ENCODE data around the gene DENND1B.

Gene DENND1B

DNA sequence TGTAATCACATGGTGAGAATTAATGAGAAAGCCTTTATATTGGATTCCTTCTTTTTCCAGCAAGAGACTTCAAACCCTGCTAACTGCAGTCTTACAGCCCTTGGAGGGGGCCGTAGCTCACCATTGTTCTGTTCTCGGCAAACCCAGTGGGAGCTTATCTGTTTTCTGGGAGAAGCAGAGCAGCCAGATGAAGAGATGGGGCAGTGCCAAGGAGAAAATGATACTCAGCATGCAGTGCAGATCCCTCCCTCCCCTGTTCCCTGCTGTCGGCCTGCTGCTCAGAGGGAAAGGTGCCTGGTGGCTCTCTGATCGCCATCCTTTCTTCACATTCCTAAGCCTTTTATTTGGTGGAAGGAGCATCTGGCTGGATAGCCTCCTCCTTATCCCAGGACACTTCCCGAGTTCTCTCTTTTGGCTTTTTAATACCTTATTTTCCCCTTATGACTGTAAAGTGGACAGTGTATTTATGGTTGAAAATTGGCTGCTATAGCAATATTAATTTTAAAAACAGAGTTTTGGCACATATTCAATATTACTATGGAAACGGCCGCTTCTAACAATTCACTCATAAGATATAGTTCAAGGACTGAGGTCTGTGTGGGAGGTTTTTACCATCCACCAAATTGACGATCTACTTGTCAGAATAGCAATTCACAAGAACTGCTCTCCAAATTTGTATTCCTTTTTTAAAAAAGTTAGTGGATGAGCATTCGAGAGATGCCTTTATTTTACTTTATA lies 303.9 kb downstream of the DENND1B start:
- DNase-seq (ENCODE audit: low read depth in 1 of 2, low spot score in 1 of 2) = no peak

DNA sequence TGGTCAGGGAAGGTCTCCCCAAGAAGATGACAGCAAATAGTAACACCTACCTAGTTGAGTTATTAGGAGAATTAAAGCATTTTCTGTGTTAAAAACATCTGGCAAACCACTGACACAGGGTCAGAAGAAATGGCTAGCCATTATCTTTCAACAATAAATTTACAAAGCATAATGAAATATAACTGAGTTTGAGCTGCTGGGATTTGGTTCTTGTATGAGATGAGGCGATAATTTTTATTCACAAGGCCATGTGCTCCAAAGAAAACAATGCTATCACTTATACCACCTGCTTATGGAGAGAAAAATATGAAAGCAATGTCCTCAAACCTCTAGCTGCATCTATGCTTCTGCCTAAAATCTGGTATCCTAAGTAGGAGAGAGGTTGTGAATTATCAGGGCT lies 304.9 kb downstream of the DENND1B start:
- no peak for DNase-seq (ENCODE audit: low read depth in 1 of 2, low spot score in 1 of 2)

DNA sequence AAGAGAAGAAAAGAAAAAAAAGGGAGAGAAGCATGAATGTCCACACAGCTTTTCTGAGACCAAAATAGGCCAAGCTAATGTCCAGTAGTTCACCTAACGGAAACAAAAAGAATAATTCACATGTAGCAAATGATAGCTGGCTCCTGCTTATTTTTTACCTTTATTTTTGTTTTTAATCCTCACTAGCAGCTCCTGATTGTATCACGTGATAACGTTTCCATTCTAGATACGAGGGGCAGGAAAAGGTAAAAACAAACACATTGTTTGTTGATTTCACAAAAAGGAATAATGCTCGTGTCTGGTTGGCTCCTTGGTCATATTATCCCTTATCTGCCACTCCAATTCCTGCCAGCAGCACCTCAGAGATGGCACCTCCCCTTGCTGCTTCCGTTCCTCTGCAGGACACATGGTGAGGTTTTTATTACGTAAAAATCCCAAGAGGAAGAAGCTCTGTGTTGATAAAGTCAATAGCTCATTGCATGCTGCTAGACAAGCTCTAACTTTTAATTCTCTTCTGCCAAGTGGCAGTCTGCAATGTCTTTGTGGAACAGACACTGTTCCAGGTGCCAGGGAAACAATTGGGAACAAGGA lies 305.6 kb downstream of the DENND1B start:
- no peak for DNase-seq (ENCODE audit: low read depth in 1 of 2, low spot score in 1 of 2)

DNA sequence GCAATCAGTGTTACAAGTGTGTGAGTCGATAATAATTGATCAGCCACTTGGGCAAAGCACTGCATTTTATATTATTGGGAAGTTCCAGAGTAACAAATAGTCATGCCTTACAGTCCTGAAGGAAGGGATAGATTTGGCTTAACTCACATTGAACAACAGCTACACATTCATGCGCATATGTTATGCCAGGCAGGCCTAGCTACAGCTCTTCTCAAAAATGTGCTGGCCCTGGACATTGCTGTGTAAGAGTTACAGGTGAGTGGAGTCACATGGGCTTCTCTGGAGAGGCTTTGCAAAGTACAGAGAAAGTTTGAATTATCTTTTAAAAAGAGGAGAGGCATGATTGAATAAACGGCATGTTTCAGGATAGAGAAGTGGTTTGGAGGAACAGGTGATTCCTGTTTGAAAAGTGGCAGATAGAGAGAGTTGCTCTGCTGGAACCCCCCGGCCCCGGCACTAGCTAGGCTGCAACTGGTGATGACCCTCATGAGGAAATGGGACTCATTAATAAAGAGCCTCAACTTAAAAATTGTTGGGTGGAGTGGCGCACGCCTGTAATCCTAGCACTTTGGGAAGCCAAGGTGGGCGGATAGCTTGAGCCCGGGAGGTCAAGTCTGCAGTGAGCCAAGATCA lies 306.6 kb downstream of the DENND1B start:
- DNase-seq (ENCODE audit: low read depth in 1 of 2, low spot score in 1 of 2) = no peak

DNA sequence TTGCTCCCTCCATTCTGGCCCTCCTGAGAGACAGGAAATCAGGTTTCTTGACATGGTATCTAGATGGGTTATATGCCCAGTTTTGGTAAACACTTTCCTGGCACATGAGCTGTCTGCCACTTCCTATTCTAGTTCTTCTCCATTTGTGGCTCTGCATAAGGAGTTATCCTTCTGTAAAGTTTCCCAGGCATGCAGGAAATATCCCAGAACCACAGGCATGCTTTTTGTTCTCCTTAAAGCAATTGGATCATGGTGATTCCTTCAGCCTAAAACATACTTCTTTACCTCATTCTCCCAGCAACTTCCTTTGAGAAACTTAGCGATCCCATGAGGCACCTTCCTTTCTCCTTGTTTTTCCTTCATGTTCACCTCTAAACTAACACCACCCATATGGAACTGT lies 307.4 kb downstream of the DENND1B start:
- DNase-seq (ENCODE audit: low read depth in 1 of 2, low spot score in 1 of 2) = no peak

DNA sequence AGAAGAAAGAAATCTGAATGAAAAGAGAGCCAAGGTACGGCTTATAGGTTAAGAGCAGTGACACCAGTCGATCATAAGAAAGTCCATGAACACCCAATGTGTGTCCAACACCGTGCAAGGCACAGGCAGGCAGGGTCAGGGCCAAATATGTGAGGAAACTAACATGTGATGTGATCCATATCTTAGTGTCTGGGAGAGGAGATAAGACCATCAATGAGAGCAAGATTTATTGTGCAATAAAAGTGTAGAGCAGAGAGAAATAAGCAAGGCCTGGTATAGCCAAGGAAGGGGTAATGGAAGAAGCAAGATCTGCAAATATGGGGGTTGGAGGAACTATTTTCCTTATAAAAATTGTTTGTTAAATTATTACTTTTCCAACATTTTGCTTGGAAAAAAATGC lies 308.5 kb downstream of the DENND1B start:
- no peak for DNase-seq (ENCODE audit: low read depth in 1 of 2, low spot score in 1 of 2)

DNA sequence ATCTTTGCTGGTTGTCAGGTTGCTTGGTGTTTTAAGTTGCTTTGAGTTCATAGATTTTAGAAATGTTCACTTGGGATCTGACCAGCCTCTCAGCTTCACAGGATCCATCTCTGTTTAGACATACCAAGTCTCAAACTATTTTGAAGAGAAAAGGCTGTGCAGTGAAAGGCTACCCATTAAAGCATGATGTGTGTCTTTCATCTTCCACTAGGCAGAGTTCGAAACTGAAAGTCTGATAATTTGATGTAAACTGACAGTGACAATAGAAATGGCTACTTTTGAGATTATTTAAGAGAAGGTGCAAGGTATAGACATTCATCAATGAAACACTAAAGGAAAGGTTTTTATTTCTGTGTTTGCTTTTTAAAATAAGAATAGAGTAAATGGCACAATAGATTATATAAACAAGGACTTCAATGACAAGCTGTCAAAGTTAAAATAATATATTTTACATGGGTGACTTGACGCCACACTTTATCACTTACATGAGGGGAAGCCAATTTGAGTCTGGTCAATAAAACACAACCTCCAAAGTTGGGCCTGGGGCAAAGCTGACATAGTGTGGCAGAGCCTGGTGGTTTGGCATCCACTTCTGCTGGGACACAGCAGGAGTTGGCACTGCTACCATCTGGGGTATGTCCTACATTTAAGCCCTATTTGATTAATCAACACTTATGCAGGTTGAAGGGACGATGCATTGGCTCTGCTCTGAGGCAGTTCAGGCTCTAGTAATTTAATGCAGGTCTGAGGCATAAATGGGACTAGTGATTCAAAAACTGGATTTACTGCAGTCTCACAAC lies 309.6 kb downstream of the DENND1B start:
- no peak for DNase-seq (ENCODE audit: low read depth in 1 of 2, low spot score in 1 of 2)

DNA sequence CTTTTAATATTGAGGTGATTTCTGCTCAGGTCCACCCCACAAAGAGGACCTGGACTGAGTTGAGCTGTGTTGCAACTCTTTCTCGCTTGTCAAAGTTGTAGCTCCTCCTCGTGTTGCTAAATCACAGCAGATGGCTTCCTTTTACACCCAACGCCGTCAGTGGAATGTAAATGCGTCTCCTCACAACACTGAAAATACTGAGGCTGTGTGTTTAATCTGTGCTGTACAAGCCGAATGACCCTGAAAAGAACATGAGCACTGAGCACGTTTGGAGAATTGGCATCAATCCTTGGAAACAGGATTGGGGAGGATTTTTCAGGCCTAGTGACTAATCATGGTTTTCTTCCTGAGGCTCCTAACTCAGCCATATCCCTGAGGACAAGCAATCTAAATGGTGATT lies 311.2 kb downstream of the DENND1B start:
- DNase-seq (ENCODE audit: low read depth in 1 of 2, low spot score in 1 of 2) = no peak

DNA sequence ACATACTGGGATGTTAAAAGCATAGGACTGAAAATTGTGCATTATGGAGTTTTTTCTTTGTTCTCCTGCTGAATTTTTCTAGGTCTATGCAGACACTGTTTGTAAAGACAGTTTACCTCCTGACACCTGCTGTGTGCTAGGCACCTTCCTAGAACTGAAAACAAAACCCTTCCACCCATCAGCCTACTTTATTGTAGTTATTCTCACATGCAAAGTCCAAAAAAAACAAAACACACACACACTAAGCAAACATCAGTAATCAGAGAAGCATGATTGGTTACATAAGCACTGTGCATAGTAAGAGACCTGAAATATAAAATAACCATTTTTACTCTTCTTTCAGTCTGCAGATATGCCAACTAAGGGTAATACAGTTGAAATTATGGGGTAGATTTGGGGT lies 312.1 kb downstream of the DENND1B start:
- no peak for DNase-seq (ENCODE audit: low read depth in 1 of 2, low spot score in 1 of 2)

DNA sequence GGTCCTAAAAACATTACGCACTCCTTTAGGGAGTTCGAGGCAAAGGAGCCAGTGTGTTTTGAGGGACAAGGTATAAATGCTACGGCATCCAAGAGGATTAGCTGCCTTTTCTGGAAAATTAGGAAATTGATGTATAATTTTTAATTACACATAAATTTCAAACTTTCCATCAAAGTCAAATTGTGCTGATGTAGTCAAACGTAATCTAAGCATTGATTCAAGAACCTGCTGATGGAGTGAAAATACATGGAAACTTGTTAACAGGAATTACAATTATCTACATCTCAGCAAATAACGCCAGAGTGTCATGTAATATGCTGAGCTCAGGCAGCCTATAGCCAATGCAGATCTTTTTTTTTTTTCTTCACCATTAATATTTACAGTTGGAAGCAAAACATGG lies 312.7 kb downstream of the DENND1B start:
- no peak for DNase-seq (ENCODE audit: low read depth in 1 of 2, low spot score in 1 of 2)
